GM12872 (cell line): ENCODE measurements around the gene ZSCAN20.

ENCODE experiments used
- TF ChIP-seq, protein P1 (sequence below): IDR thresholded peaks from 3 replicates; pipeline ENCODE4 v1.5.1; 2011; ENCODE audit warnings: low read depth, mild to moderate bottlenecking, low read length, moderate library complexity; ENCODE audit not compliant: insufficient read depth

Gene ZSCAN20

DNA sequence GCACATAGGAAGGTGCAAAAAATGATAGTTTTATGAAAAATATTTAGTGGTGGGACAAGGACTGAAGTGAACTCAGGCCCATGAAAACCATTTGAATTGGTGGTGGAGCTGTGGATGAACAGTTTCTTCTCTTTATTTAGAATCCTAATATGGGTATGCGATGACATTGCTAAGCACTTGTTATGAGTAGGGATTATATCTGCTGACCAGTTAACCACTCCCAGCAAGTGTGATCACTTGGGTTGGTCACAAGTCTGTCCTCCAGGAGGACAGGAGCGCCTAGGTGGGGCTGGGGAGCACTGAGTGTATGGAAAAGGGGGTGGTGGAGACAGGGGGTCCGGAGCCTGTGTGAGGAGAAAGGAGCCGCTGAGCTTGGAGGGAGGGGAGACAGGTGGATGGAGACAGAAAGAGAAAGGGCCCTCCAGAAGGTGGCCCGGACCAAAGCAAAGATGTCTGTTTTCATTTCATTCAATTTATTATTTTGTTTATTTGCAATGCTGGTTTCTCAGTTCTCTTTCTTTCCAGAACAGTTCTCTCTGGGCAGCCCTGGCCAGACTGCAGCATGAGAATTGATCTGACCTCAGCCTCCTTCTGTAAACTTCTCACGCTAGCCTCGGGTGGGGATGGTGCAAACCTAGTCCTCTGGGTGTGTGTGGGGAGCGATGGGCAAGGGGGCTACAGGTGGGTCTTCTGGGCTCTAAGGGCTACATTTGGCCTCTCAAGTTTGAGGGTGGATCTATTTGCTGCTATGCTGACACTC is 9.9 kb upstream of the ZSCAN20 start:
- TF ChIP-seq, protein P1, sequence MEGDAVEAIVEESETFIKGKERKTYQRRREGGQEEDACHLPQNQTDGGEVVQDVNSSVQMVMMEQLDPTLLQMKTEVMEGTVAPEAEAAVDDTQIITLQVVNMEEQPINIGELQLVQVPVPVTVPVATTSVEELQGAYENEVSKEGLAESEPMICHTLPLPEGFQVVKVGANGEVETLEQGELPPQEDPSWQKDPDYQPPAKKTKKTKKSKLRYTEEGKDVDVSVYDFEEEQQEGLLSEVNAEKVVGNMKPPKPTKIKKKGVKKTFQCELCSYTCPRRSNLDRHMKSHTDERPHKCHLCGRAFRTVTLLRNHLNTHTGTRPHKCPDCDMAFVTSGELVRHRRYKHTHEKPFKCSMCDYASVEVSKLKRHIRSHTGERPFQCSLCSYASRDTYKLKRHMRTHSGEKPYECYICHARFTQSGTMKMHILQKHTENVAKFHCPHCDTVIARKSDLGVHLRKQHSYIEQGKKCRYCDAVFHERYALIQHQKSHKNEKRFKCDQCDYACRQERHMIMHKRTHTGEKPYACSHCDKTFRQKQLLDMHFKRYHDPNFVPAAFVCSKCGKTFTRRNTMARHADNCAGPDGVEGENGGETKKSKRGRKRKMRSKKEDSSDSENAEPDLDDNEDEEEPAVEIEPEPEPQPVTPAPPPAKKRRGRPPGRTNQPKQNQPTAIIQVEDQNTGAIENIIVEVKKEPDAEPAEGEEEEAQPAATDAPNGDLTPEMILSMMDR = no peak

DNA sequence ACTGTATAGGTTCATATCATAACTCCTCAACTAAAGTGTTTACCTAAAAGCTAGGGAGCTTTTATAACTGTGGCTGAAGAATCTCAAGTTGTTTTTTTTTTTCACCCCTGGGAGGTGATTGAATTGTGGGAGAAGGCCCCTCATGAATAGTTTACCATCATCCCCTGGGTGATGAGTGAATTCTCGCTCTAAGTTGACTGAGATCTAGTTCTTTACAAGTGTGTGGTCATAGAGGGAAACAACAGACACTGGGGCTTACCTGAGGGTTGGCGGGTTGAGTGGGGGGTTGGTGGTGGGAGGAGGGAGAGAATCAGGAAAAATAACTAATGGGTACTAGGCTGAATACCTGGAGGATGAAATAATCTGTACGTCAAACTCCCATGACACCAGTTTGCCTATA is 7.9 kb upstream of the ZSCAN20 start:
- TF ChIP-seq, protein P1 = no peak

DNA sequence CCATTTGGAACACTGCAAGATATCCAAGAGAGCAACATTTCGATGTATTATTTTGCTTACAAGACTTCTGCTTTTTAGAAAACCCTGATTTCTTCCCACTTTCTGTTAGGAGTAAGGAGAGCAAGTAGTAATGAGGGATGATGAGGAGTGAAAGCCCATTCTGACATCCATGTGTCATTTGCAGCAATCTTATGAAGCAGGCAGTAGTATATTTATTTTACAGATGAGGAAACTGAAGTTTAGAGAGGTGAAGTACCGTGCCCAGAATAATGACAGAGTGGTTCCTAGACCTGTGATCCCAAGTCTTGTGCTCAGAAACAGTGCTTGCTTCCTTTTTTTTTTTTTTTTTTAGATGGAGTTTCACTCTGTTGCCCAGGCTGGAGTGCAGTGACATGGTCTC is 7.1 kb upstream of the ZSCAN20 start:
- TF ChIP-seq, protein P1 = no peak

DNA sequence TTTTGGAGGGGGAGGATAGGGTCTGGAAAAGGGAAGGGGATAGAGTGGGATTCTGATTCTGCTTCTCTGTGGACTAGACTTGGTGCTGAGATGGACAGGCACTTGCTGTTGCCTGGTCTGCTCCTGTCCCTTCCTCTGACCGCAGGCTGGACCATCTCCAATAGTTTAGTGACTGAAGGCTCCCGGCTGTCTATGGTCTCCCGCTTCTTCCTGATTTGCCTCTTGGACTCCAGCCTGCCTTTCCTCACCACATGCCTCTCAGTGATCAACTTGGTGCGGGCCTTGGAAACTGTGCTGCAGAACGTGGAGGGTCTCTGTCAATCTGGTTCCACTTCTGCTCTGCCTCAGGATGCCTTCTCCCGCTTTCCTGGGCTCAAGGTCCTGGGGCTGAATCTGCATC is 6.3 kb upstream of the ZSCAN20 start:
- TF ChIP-seq, protein P1 = no peak

DNA sequence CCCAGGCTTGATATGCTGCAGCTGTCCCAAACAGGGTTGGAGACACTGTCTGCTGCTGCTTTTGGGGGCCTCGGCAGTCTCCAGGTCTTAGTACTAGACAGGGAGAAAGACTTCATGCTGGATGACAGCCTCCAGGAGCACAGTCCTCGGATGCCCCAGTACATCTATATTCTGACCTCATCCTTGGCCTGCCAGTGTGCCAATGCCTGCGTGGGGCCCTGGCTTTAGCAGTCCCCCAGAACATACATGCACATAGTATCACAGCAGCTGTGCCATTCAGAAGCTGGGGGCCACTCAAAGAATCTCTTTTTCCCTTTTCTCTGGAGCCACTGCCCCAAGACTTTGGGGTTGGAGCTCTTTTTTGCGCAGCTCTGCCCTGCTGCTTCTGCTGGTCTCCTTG is 4.4 kb upstream of the ZSCAN20 start:
- TF ChIP-seq, protein P1 = no peak

DNA sequence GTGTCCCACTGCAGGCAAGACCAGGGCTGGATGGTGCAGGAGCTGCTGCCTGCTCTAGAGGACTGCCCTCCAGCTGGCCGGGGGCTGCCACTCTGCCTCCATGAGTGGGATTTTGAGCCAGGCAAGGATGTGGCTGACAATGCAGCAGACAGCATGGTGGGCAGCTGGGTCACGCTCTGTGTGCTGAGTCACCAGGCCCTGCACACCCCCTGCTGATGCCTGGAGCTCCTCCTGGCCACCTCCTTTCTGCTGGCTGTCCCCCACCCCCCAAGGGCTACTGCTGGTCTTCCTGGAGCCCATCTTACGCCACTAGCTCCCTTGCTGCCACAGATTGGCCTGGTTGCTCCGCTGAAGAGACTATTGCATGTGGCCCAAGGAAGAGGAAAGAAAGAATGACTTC is 3.9 kb upstream of the ZSCAN20 start:
- TF ChIP-seq, protein P1 = no peak

DNA sequence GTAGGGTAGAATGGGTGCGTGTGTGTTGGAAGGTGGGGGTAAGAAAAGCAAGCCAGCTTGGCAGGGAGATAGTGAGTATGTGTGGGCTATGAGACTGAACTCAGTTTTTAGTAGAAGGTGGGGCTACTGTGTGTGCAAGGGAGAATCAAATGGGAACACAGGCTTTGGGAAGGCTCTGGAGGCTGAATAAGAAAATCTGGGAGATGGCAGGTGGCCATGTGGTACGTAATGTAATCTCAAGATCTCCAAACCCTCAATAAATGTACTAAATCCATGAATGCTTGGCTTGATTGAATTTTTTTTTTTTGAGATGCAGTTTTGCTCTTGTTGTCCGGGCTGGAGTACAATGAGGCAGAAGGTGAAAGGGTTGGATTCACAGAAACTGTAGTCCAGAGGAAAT is 3.5 kb upstream of the ZSCAN20 start:
- TF ChIP-seq, protein P1 = no peak
